Type B pancreatic cell (in vitro differentiated cells): ENCODE measurements around the gene ADAMTS10. TPM values are rescaled to one million over a fixed set of nuclear protein-coding genes. Genes with fewer than 3 reads are reported as not detected.
A peak's percentile ranks its signal among the peaks of the same experiment; 100 is the strongest.

Experiments
- DNase-seq: peaks from one replicate; pipeline ENCODE4 v3.0.0; 2021; ENCODE audit warnings: mixed read lengths; ENCODE audit not compliant: unreplicated experiment; ENCODE audit errors: extremely low spot score
- H3K27ac Mint-ChIP-seq: 2 replicates; pipeline ENCODE4 v1.8.0; 2021; ENCODE audit warnings: mild to moderate bottlenecking, mixed read lengths
- H3K27me3 Mint-ChIP-seq: 2 replicates; pipeline ENCODE4 v1.8.0; 2021; ENCODE audit warnings: mixed read lengths
- H3K36me3 Mint-ChIP-seq: 2 replicates; pipeline ENCODE4 v1.8.0; 2021; ENCODE audit warnings: mixed read lengths
- H3K4me1 Mint-ChIP-seq: one replicate; pipeline ENCODE4 v1.8.0; 2021; ENCODE audit warnings: mixed read lengths; ENCODE audit not compliant: unreplicated experiment
- H3K4me3 Mint-ChIP-seq: 2 replicates; pipeline ENCODE4 v1.8.0; 2021; ENCODE audit warnings: mild to moderate bottlenecking, mixed read lengths
- H3K9me3 Mint-ChIP-seq: 2 replicates; pipeline ENCODE4 v1.8.0; 2021; ENCODE audit warnings: mixed read lengths
- total RNA-seq: library from RNA; stranded (reverse); gene quantifications from 2 replicates; pipeline ENCODE4 v1.2.1, GENCODE V29; 2021; ENCODE audit warnings: low replicate concordance
- TF ChIP-seq, protein P1 (sequence below): fragments of 200-600 bp; sonication (generic); conservative IDR thresholded peaks from 2 replicates; pipeline ENCODE4 v1.5.0; 2021; ENCODE audit warnings: antibody characterized with exemption, mild to moderate bottlenecking

The ADAMTS10 gene
- total RNA-seq, 1 donor from 2014 or later, result 59.2 TPM

DNA sequence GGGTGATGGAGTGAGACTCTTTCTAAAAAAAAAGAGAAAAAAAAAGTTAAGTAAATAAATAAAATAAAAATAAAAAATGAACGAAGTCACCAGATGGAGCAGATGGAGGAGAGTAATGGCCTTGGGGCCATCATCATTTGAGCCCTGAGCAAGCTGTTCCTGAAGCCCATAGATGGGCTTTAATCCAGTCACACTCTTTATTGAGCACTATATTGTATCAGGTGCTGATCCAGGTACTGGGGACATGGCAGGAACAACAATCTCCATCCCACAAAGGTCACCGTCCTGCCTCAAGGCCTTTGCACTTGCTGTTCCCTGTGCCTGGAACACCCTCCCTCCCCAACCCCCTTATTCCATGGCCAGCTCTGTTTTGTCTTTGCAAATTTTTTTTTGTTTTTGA, 3.9 kb upstream of the ADAMTS10 start:
- peaks cover 15% of the 10 kb centered on the region for H3K27me3 Mint-ChIP-seq
- H3K27ac Mint-ChIP-seq, result no peak overlapping the region
- DNase-seq, result no peak
- no peak overlapping the region for H3K4me3 Mint-ChIP-seq
- TF ChIP-seq, protein P1, sequence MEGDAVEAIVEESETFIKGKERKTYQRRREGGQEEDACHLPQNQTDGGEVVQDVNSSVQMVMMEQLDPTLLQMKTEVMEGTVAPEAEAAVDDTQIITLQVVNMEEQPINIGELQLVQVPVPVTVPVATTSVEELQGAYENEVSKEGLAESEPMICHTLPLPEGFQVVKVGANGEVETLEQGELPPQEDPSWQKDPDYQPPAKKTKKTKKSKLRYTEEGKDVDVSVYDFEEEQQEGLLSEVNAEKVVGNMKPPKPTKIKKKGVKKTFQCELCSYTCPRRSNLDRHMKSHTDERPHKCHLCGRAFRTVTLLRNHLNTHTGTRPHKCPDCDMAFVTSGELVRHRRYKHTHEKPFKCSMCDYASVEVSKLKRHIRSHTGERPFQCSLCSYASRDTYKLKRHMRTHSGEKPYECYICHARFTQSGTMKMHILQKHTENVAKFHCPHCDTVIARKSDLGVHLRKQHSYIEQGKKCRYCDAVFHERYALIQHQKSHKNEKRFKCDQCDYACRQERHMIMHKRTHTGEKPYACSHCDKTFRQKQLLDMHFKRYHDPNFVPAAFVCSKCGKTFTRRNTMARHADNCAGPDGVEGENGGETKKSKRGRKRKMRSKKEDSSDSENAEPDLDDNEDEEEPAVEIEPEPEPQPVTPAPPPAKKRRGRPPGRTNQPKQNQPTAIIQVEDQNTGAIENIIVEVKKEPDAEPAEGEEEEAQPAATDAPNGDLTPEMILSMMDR, result no peak
- peaks cover 11% of the 10 kb centered on the region for H3K4me1 Mint-ChIP-seq
- no peaks in the 10 kb centered on the region for H3K9me3 Mint-ChIP-seq
- H3K36me3 Mint-ChIP-seq, result no peaks in the 10 kb centered on the region

DNA sequence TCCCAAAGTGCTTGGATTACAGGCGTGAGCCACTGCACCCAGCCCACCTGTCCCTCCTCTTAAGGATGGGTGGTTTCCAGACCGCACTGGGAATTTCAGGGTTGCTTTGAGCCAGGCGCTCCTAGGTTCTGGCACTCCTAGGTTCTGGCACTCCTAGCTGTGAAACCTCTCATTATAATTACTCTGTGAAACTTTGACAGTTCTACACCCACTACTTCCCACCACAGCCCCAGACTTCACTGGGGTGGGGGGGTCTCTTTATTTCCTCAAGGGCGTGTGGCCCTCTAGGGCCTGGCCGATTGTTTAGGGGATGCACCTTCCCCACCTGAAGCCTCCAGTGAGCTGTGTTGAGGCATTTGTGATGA, 2.3 kb upstream of the ADAMTS10 start:
- TF ChIP-seq, protein P1, result no peak
- Mint-ChIP-seq H3K4me1 (peaks cover 22% of the 10 kb centered on the region), H3K4me3 (peak overlapping the region; percentile 75), H3K27ac (no peak overlapping the region), H3K27me3 (peaks cover 15% of the 10 kb centered on the region), H3K9me3 (no peaks in the 10 kb centered on the region), H3K36me3 (no peaks in the 10 kb centered on the region)
- DNase-seq, result no peak

DNA sequence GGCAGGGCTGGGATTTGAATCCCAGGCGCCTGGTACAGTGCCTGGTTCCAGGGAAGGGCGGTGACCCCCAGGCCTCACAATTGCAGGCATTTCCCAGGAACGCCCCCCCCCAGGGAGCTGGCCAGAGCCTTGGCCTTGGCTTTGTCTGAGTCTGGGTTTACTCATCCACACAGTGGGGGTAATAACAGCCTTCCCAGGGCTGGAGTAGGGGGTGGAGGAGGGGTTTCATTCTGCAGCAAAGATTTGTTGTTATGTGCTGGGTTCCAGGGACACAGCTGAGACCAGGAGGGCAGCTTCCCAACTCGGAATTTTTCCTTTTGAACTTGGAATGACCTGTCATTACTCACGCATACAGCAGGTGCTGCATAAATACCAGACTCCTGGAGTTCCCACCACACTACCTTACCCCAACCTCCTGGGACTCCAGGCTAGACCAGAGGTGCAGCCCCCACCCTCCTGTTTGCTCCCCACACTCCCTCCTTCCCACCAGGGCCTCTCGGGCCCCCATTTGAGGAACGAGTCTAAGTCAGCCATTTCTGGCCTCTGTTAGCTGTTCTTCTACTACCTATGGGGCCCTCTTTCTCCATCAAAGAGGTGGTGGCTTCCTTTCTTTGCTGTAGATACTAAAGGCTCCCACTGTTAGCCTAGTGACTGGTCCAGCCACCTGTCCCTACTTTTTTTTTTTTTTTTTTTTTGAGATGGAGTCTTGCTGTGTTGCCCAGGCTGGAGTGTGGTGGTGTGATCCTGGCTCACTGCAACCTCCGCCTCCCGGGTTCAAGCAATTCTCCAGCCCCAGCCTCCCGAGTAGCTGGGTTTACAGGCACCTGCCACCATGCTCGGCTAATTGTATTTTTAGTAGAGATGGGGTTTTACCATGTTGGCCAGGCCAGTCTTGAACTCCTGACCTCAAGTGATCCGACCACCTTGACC, 1.6 kb upstream of the ADAMTS10 start:
- peak overlapping the region; percentile 70 for H3K27ac Mint-ChIP-seq

DNA sequence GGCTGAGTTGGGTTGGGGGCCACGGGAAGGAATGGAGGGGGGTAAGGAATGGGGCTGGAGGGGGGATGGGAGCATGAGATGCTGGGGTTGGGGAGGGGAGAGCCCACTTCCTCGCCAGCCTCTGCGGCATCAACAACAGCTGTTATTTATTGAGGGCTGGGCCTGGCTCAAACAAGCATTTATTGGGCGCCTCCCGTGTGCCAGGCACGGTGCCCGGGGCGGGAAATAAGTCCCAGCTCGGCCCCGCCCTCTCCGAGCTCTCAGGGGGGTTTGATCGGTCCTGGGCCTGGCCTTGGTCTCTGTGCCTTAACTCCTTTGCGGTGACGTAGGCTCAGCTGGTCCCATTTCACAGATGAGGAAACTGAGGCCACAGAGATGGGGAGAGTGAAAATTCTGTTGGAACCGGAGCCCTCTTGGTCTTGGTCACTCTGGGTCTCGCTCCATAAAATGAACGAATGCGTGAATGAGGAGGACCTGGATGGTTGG, 919 bp upstream of the ADAMTS10 start:
- Mint-ChIP-seq H3K36me3 (peaks cover 7% of the 10 kb centered on the region), H3K27ac (no peak overlapping the region), H3K9me3 (no peaks in the 10 kb centered on the region), H3K4me1 (peaks cover 31% of the 10 kb centered on the region), H3K27me3 (peaks cover 19% of the 10 kb centered on the region), H3K4me3 (no peak overlapping the region)
- TF ChIP-seq, protein P1, result no peak
- DNase-seq, result no peak

More for the DNA sequence above, 1.6 kb upstream of the ADAMTS10 start:
- Mint-ChIP-seq H3K36me3 (peaks cover under 1% of the 10 kb centered on the region), H3K4me3 (peak overlapping the region; percentile 86), H3K27me3 (peaks cover 15% of the 10 kb centered on the region), H3K4me1 (peaks cover 24% of the 10 kb centered on the region), H3K9me3 (no peaks in the 10 kb centered on the region)
- no peak for DNase-seq
- TF ChIP-seq, protein P1, result no peak

DNA sequence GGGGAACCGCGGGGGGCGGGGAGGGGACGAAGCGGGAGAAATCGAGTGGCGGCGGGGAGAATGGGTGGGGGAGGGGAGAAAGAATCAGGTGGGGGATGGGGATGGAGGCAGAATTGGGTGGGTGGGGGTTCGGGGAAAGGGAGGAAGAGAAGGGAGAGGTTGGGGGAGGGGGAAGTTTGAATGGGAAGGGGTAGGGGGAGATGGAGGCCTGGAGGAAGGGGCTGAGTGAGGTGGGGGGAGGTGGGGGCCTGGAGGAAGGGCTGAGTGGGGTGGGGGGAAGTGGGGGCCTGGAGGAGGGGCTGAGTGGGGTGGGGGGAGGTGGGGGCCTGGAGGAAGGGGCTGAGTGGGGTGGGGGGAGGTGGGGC, 403 bp upstream of the ADAMTS10 start:
- H3K9me3 Mint-ChIP-seq, result no peaks in the 10 kb centered on the region

More for the DNA sequence above, 403 bp upstream of the ADAMTS10 start:
- Mint-ChIP-seq H3K4me3 (no peak overlapping the region), H3K27ac (no peak overlapping the region), H3K4me1 (peaks cover 30% of the 10 kb centered on the region), H3K36me3 (peaks cover 7% of the 10 kb centered on the region), H3K27me3 (peaks cover 18% of the 10 kb centered on the region)
- DNase-seq, result no peak
- TF ChIP-seq, protein P1, result no peak
